GM19372 (cell line): ENCODE data around the gene EFCC1.
"Not testable (repeated sequence)": the region's sequence is repeated elsewhere in the genome, so short reads cannot be mapped to it uniquely, and the experiment has no call there.

ENCODE experiments used
- ATAC-seq: cut with Tn5 transposase; IDR thresholded peaks from one replicate; pipeline ENCODE4 v1.9.1; 2021; ENCODE audit warnings: mild to moderate bottlenecking, low read depth, moderate library complexity; ENCODE audit not compliant: unreplicated experiment

EFCC1 gene

GRCh38 chr3:129050556-129051295 lies 49.6 kb downstream of the EFCC1 start:
- ATAC-seq = no peak

DNA sequence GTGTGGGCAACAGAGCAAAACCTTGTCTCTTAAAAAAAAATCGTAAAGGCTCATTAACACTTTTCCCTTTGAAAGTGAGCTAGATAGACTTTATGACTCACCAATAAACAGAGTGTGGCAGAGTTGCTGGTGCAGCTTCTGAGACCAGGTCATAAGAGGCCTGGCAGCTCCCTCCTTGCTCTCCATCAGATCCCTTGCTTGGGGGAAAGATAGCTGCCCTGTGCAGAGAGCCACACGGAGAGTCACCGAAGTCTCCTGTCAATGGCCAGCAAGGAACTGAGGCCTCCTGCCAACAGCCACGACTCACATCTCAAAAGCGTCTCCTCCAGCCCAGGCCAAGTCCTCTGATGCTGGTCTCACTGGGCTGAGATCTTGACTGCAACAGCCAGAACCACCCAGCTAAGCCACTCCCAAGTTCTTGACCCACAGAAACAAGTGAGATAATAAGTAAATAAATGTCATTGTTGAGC lies 50.8 kb downstream of the EFCC1 start:
- ATAC-seq = no peak

GRCh38 chr3:129052675-129053074 lies 51.6 kb downstream of the EFCC1 start:
- no peak for ATAC-seq

- no peak for ATAC-seq
Observed at GRCh38 chr3:129054605-129055104, 53.6 kb downstream of the EFCC1 start.

DNA sequence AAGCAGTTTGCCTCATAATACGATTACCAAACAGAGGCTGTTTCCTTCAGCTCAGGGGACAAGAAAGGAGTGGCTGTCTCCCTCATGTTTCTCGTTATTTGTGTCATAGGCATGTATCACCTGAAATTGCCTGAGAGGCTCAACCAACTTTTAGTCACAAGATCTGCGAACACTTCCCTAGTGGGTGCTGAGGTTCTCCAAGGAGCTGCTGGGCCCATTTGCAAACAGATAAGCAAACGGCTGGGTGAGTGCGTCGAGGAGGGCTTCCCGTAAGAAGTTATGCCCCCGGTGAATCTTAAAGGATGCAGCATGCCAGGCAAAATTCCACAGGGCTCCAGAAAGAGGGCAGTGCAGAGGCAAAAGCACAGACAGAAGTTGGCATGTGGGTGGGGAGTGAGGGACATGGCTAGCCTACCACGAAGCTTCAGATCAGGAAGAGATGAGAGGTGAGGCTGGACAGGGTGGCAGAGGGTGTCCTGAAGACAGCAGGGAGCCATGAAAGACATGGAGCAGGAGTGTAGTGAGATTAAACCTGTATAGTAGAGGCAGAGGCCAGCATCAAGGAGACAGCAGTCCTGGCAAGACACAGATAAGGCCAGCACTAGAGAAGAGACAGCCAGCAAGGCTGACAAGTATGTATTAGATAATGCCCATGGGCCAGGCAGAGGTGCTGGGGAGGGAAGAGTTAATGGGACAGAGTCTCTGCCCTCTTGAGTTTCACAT lies 55.5 kb downstream of the EFCC1 start:
- no peak for ATAC-seq

- no peak for ATAC-seq
Observed at GRCh38 chr3:129057249-129057648, 56.1 kb downstream of the EFCC1 start.

- no peak for ATAC-seq
Observed at GRCh38 chr3:129058441-129059200, 57.5 kb downstream of the EFCC1 start.

GRCh38 chr3:129059311-129059958 lies 58.3 kb downstream of the EFCC1 start:
- no peak for ATAC-seq

DNA sequence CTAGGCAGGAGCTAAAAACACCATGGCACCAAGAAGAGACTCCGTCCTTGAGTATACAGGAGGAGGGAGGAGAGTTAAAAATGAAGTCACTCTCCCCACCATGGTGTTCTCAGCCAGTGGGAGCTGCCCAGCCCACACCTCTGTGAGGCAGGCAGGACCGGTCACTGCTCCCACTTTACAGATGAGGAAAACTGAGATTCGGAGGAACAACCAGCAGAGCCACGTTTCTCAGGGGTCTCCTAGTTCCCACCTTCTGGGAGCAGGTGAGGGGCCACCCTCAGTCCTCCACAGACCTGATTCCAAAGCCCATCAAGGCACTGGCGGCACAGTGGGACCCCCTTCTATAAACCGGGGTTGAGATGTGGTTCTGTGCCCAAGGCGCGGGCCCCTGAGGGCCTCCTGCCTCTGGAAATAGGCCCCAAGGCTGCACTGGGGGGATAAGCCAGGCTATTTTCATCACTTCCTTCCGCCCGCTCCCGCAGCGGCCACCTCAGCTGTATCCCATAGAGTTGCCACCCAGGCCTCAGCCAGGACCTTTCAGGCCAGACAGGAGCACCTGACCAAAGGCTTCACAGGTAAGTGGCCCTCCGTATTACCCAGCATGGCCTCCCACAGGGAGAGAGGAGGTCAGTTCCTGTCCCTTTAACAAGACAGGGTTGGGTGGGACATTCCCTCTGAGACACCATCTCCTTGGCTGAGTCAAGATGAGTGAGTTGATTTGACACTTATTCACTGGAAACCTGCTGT lies 59.3 kb downstream of the EFCC1 start, which contains the start of gene GP9:
Gene GP9, plus strand, starts transcription at position 504 of the 747 bp plus-strand sequence. CDS start 961 bp downstream, outside the sequence.
- ATAC-seq = no peak

DNA sequence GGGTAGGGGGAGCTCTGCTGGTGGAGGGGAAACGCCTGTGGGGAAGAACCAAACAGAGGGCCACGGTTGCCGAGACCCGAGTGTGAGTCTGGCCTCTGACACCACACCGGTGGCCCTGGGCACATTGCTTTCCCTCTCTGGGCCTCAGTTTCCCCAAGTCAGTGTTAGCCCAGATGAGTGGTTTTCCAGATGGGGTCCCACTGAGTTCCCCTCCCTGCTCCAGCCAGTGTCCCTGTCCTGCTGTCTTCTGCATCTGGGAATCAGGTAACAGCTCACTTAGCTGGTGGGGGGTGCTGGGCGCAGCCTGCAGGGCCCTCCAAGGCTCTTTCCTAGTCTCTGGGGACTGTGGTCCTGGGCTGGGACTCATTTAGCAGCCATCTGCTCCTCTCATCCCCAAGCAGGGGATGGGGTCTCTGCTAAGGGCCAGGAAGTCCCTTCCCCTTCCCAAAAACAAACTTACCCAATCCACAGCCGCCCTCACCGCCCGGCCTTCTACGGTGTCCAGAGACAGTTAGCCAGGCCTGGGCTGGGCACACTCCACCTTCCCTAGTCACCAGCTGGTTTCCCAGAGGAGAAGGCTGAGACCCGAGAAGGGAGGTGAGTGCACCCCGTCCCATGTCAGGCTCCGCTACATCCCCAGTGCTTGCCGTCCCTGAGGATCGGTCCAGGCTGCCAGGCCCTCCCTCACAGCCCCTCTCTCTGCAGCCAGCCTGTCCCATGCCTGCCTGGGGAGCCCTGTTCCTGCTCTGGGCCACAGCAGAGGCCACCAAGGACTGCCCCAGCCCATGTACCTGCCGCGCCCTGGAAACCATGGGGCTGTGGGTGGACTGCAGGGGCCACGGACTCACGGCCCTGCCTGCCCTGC lies 60.2 kb downstream of the EFCC1 start:
- no peak for ATAC-seq

DNA sequence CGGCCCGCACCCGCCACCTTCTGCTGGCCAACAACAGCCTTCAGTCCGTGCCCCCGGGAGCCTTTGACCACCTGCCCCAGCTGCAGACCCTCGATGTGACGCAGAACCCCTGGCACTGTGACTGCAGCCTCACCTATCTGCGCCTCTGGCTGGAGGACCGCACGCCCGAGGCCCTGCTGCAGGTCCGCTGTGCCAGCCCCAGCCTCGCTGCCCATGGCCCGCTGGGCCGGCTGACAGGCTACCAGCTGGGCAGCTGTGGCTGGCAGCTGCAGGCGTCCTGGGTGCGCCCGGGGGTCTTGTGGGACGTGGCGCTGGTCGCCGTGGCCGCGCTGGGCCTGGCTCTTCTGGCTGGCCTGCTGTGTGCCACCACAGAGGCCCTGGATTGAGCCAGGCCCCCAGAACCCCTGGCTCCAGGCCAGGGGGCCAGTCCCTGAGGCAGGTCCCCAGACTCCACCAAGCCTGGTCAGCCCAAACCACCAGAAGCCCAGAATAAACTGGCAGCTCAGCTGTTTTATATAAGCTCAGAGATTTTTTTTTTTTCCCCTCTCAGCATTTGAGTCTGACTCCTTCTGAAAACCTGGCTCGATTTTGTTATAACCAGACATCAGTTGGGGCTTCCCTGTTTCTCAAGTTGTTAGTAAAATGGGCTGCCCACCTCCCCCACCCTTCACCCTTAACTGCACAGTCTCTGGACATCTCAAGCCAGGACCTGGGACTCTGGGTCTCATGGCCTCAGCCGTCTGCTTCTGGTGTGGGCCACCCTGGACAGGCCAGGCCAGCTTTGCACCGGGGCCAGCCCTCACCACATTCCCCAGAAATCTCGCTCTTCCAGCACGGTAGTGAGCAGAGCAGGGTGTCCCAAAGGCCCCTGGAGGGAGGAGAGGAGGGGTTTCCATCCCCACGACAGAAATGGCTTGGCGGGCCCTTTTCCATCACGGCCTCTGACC lies 61.1 kb downstream of the EFCC1 start:
- ATAC-seq = no peak

GRCh38 chr3:129063091-129063640 lies 62.1 kb downstream of the EFCC1 start:
- no peak for ATAC-seq

- no peak for ATAC-seq
Observed at GRCh38 chr3:129063841-129064482, 62.9 kb downstream of the EFCC1 start.

- ATAC-seq = no peak
Observed at GRCh38 chr3:129065016-129065719, 64.1 kb downstream of the EFCC1 start.

GRCh38 chr3:129065720-129066073 lies 64.6 kb downstream of the EFCC1 start:
- ATAC-seq = no peak

- ATAC-seq = not testable (repeated sequence)
Observed at GRCh38 chr3:129067719-129068118, 66.6 kb downstream of the EFCC1 start.
